ENCODE results near the gene TNFRSF21.

The TNFRSF21 gene

GRCh38 chr6:47258724-47259347 is 50.9 kb downstream of the TNFRSF21 start:
- H3K27ac ChIP-seq (ENCODE audit: poor library complexity, severe bottlenecking), result no peak overlapping the region
- ATAC-seq (ENCODE audit: low read depth), result no peak
- no peaks in the 10 kb centered on the region for H3K4me1 ChIP-seq (ENCODE audit: insufficient read depth, poor library complexity, severe bottlenecking)
- H3K9me3 ChIP-seq (ENCODE audit: severe bottlenecking), result no peaks in the 10 kb centered on the region
- no peaks in the 10 kb centered on the region for H3K27me3 ChIP-seq (ENCODE audit: insufficient read depth, poor library complexity, severe bottlenecking)
- TF ChIP-seq CTCF (IDR thresholded peaks at IDR 0.05; ENCODE audit: poor library complexity, severe bottlenecking), result no peak
- no peak overlapping the region for H3K4me3 ChIP-seq (ENCODE audit: severe bottlenecking)
- DNase-seq (ENCODE audit: low spot score), result no peak
- peaks cover 55% of the 10 kb centered on the region for H3K36me3 ChIP-seq (ENCODE audit: low read depth)

GRCh38 chr6:47256981-47257730 is 52.5 kb downstream of the TNFRSF21 start:
- ATAC-seq (ENCODE audit: low read depth), result no peak

GRCh38 chr6:47256361-47256760 is 53.3 kb downstream of the TNFRSF21 start:
- H3K36me3 ChIP-seq (ENCODE audit: low read depth), result peaks cover 73% of the 10 kb centered on the region
- H3K4me1 ChIP-seq (ENCODE audit: insufficient read depth, poor library complexity, severe bottlenecking), result no peaks in the 10 kb centered on the region
- no peak overlapping the region for H3K27ac ChIP-seq (ENCODE audit: poor library complexity, severe bottlenecking)
- H3K4me3 ChIP-seq (ENCODE audit: severe bottlenecking), result no peak overlapping the region
- DNase-seq (ENCODE audit: low spot score), result no peak
- H3K9me3 ChIP-seq (ENCODE audit: severe bottlenecking), result no peaks in the 10 kb centered on the region
- no peak for TF ChIP-seq CTCF (IDR thresholded peaks at IDR 0.05; ENCODE audit: poor library complexity, severe bottlenecking)
- ATAC-seq (ENCODE audit: low read depth), result no peak
- no peaks in the 10 kb centered on the region for H3K27me3 ChIP-seq (ENCODE audit: insufficient read depth, poor library complexity, severe bottlenecking)

More at GRCh38 chr6:47256981-47257730, 52.5 kb downstream of the TNFRSF21 start:
- TF ChIP-seq CTCF (IDR thresholded peaks at IDR 0.05; ENCODE audit: poor library complexity, severe bottlenecking), result no peak
- Histone ChIP-seq H3K4me3 (ENCODE audit: severe bottlenecking) (no peak overlapping the region), H3K4me1 (ENCODE audit: insufficient read depth, poor library complexity, severe bottlenecking) (no peaks in the 10 kb centered on the region), H3K27me3 (ENCODE audit: insufficient read depth, poor library complexity, severe bottlenecking) (no peaks in the 10 kb centered on the region), H3K9me3 (ENCODE audit: severe bottlenecking) (no peaks in the 10 kb centered on the region), H3K27ac (ENCODE audit: poor library complexity, severe bottlenecking) (no peak overlapping the region), H3K36me3 (ENCODE audit: low read depth) (peaks cover 65% of the 10 kb centered on the region)
- DNase-seq (ENCODE audit: low spot score), result no peak

- Histone ChIP-seq H3K27ac (ENCODE audit: poor library complexity, severe bottlenecking) (no peak overlapping the region), H3K27me3 (ENCODE audit: insufficient read depth, poor library complexity, severe bottlenecking) (no peaks in the 10 kb centered on the region), H3K4me1 (ENCODE audit: insufficient read depth, poor library complexity, severe bottlenecking) (no peaks in the 10 kb centered on the region), H3K4me3 (ENCODE audit: severe bottlenecking) (no peak overlapping the region), H3K36me3 (ENCODE audit: low read depth) (peaks cover 79% of the 10 kb centered on the region), H3K9me3 (ENCODE audit: severe bottlenecking) (no peaks in the 10 kb centered on the region)
- DNase-seq (ENCODE audit: low spot score), result no peak
- no peak for ATAC-seq (ENCODE audit: low read depth)
- no peak for TF ChIP-seq CTCF (IDR thresholded peaks at IDR 0.05; ENCODE audit: poor library complexity, severe bottlenecking)
Observed at GRCh38 chr6:47254906-47255305, 54.8 kb downstream of the TNFRSF21 start.

- no peak for DNase-seq (ENCODE audit: low spot score)
- Histone ChIP-seq H3K4me3 (ENCODE audit: severe bottlenecking) (no peak overlapping the region), H3K27ac (ENCODE audit: poor library complexity, severe bottlenecking) (no peak overlapping the region), H3K9me3 (ENCODE audit: severe bottlenecking) (no peaks in the 10 kb centered on the region), H3K27me3 (ENCODE audit: insufficient read depth, poor library complexity, severe bottlenecking) (no peaks in the 10 kb centered on the region), H3K36me3 (ENCODE audit: low read depth) (peaks cover 80% of the 10 kb centered on the region), H3K4me1 (ENCODE audit: insufficient read depth, poor library complexity, severe bottlenecking) (no peaks in the 10 kb centered on the region)
- ATAC-seq (ENCODE audit: low read depth), result no peak
- no peak for TF ChIP-seq CTCF (IDR thresholded peaks at IDR 0.05; ENCODE audit: poor library complexity, severe bottlenecking)
Observed at GRCh38 chr6:47254051-47254450, 55.7 kb downstream of the TNFRSF21 start.

All from RWPE2 (cell line).